Measurements from ENCODE around the gene ENTREP3.

The ENTREP3 gene

GRCh38 chr1:155253208-155253607 lies 2.1 kb downstream of the ENTREP3 start:
- Histone ChIP-seq H3K56ac (ENCODE audit: low read length) (peak overlapping the region; percentile 59), H3K79me1 (ENCODE audit: low read length) (peaks cover 4% of the 10 kb centered on the region), H4K8ac (ENCODE audit: low read depth, low read length) (no peak overlapping the region), H4K5ac (ENCODE audit: low read length) (no peak overlapping the region), H3K9ac (ENCODE audit: low read length) (no peak overlapping the region), H3K4me3 (ENCODE audit: low read length) (no peak overlapping the region), H3K4me2 (ENCODE audit: low read length) (peak overlapping the region; percentile 14), H3K4ac (ENCODE audit: low read depth, low read length) (no peak overlapping the region), H2BK5ac (ENCODE audit: low read length) (no peak overlapping the region), H3K79me2 (ENCODE audit: control insufficient read depth, insufficient read depth, low read length) (no peaks in the 10 kb centered on the region), H2BK120ac (ENCODE audit: low read depth, low read length) (no peak overlapping the region), H3K36me3 (ENCODE audit: control insufficient read depth, insufficient read depth, low read length) (peaks cover 3% of the 10 kb centered on the region), H3K27ac (ENCODE audit: low read depth, low read length) (no peak overlapping the region), H2BK15ac (replicated peaks; ENCODE audit: low read depth) (no peak overlapping the region), H3K27me3 (ENCODE audit: insufficient read depth, low read length, poor library complexity) (no peaks in the 10 kb centered on the region), H3K18ac (ENCODE audit: low read length) (no peak overlapping the region), H2AK5ac (ENCODE audit: low read length) (no peak overlapping the region), H3K23ac (ENCODE audit: low read length) (no peak overlapping the region), H3K4me1 (ENCODE audit: control insufficient read depth, low read depth, low read length) (peaks cover 8% of the 10 kb centered on the region)
- DNase-seq: peak; percentile 77
- WGBS (ENCODE audit: extremely low coverage, insufficient coverage, low lambda C conversion rate): no CpG with 5 or more reads among the region's 5 CpGs

DNA sequence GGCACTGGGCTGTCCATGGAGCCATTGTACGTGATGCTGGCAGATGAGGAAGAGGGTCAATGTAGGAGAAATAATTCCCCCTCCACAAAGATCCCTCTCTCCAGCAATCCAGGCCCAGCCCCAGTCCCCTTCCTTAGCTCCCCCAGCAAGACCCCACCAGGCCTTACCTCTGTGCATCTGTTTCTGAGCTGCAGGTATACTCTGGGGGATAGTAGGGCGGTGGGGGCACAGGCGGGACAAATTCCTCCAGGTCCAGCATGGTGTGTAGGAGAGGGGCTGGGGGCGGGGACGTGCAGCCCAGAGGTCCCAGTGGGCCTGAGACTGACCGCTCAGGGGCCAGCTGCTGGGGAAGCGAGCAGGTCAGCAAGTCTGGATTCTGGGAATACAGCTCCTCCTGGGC lies 3.7 kb downstream of the ENTREP3 start:
- no peak overlapping the region for H3K9ac ChIP-seq (ENCODE audit: low read length)
- H3K4me2 ChIP-seq (ENCODE audit: low read length): no peak overlapping the region
- H3K27ac ChIP-seq (ENCODE audit: low read depth, low read length): no peak overlapping the region
- WGBS (ENCODE audit: extremely low coverage, insufficient coverage, low lambda C conversion rate): no CpG with 5 or more reads among the region's 7 CpGs
- no peaks in the 10 kb centered on the region for H3K36me3 ChIP-seq (ENCODE audit: control insufficient read depth, insufficient read depth, low read length)
- H3K79me1 ChIP-seq (ENCODE audit: low read length): peaks cover 4% of the 10 kb centered on the region
- no peaks in the 10 kb centered on the region for H3K27me3 ChIP-seq (ENCODE audit: insufficient read depth, low read length, poor library complexity)
- no peak overlapping the region for H4K8ac ChIP-seq (ENCODE audit: low read depth, low read length)
- no peak overlapping the region for H4K5ac ChIP-seq (ENCODE audit: low read length)
- H2BK120ac ChIP-seq (ENCODE audit: low read depth, low read length): no peak overlapping the region
- no peak for DNase-seq
- H3K56ac ChIP-seq (ENCODE audit: low read length): peak overlapping the region; percentile 42
- H3K4ac ChIP-seq (ENCODE audit: low read depth, low read length): no peak overlapping the region
- no peak overlapping the region for H2BK5ac ChIP-seq (ENCODE audit: low read length)
- H3K4me1 ChIP-seq (ENCODE audit: control insufficient read depth, low read depth, low read length): peaks cover 8% of the 10 kb centered on the region
- H3K79me2 ChIP-seq (ENCODE audit: control insufficient read depth, insufficient read depth, low read length): no peaks in the 10 kb centered on the region
- H2AK5ac ChIP-seq (ENCODE audit: low read length): no peak overlapping the region
- no peak overlapping the region for H3K18ac ChIP-seq (ENCODE audit: low read length)
- H2BK15ac ChIP-seq (replicated peaks; ENCODE audit: low read depth): no peak overlapping the region
- no peak overlapping the region for H3K4me3 ChIP-seq (ENCODE audit: low read length)
- no peak overlapping the region for H3K23ac ChIP-seq (ENCODE audit: low read length)

- H4K8ac ChIP-seq (ENCODE audit: low read depth, low read length): no peak overlapping the region
- H4K5ac ChIP-seq (ENCODE audit: low read length): no peak overlapping the region
- H3K36me3 ChIP-seq (ENCODE audit: control insufficient read depth, insufficient read depth, low read length): no peaks in the 10 kb centered on the region
- H3K4ac ChIP-seq (ENCODE audit: low read depth, low read length): peak overlapping the region; percentile 10
- H3K27ac ChIP-seq (ENCODE audit: low read depth, low read length): no peak overlapping the region
- H3K9ac ChIP-seq (ENCODE audit: low read length): peak overlapping the region; percentile 83
- peaks cover 8% of the 10 kb centered on the region for H3K4me1 ChIP-seq (ENCODE audit: control insufficient read depth, low read depth, low read length)
- H2AK5ac ChIP-seq (ENCODE audit: low read length): no peak overlapping the region
- WGBS (ENCODE audit: extremely low coverage, insufficient coverage, low lambda C conversion rate): no CpG with 5 or more reads among the region's 23 CpGs
- no peaks in the 10 kb centered on the region for H3K79me2 ChIP-seq (ENCODE audit: control insufficient read depth, insufficient read depth, low read length)
- H3K27me3 ChIP-seq (ENCODE audit: insufficient read depth, low read length, poor library complexity): no peaks in the 10 kb centered on the region
- H2BK5ac ChIP-seq (ENCODE audit: low read length): no peak overlapping the region
- H3K56ac ChIP-seq (ENCODE audit: low read length): peak overlapping the region; percentile 92
- no peak overlapping the region for H2BK15ac ChIP-seq (replicated peaks; ENCODE audit: low read depth)
- no peak overlapping the region for H3K23ac ChIP-seq (ENCODE audit: low read length)
- H3K18ac ChIP-seq (ENCODE audit: low read length): peak overlapping the region; percentile 20
- H3K4me3 ChIP-seq (ENCODE audit: low read length): peak overlapping the region; percentile 52
- DNase-seq: peak; percentile 96
- peak overlapping the region; percentile 74 for H3K4me2 ChIP-seq (ENCODE audit: low read length)
- H3K79me1 ChIP-seq (ENCODE audit: low read length): peaks cover 4% of the 10 kb centered on the region
- H2BK120ac ChIP-seq (ENCODE audit: low read depth, low read length): no peak overlapping the region
These were observed 4.4 kb downstream of the ENTREP3 start for GRCh38 chr1:155250633-155251449.

- Histone ChIP-seq H3K4me2 (ENCODE audit: low read length) (peak overlapping the region; percentile 74), H3K4me1 (ENCODE audit: control insufficient read depth, low read depth, low read length) (peaks cover 8% of the 10 kb centered on the region), H2BK15ac (replicated peaks; ENCODE audit: low read depth) (no peak overlapping the region), H3K27ac (ENCODE audit: low read depth, low read length) (no peak overlapping the region), H3K9ac (ENCODE audit: low read length) (peak overlapping the region; percentile 83), H3K36me3 (ENCODE audit: control insufficient read depth, insufficient read depth, low read length) (no peaks in the 10 kb centered on the region), H2AK5ac (ENCODE audit: low read length) (peak overlapping the region; percentile 58), H2BK120ac (ENCODE audit: low read depth, low read length) (no peak overlapping the region), H3K23ac (ENCODE audit: low read length) (peak overlapping the region; percentile 92), H4K8ac (ENCODE audit: low read depth, low read length) (no peak overlapping the region), H3K18ac (ENCODE audit: low read length) (peak overlapping the region; percentile 20), H3K56ac (ENCODE audit: low read length) (peak overlapping the region; percentile 92), H2BK5ac (ENCODE audit: low read length) (no peak overlapping the region), H3K27me3 (ENCODE audit: insufficient read depth, low read length, poor library complexity) (no peaks in the 10 kb centered on the region), H4K5ac (ENCODE audit: low read length) (no peak overlapping the region), H3K4ac (ENCODE audit: low read depth, low read length) (peak overlapping the region; percentile 10), H3K79me2 (ENCODE audit: control insufficient read depth, insufficient read depth, low read length) (no peaks in the 10 kb centered on the region), H3K4me3 (ENCODE audit: low read length) (peak overlapping the region; percentile 52), H3K79me1 (ENCODE audit: low read length) (peaks cover 4% of the 10 kb centered on the region)
- no CpG with 5 or more reads among the region's 28 CpGs for WGBS (ENCODE audit: extremely low coverage, insufficient coverage, low lambda C conversion rate)
- DNase-seq: no peak
These were observed 5.0 kb downstream of the ENTREP3 start for GRCh38 chr1:155250246-155250632.

DNA sequence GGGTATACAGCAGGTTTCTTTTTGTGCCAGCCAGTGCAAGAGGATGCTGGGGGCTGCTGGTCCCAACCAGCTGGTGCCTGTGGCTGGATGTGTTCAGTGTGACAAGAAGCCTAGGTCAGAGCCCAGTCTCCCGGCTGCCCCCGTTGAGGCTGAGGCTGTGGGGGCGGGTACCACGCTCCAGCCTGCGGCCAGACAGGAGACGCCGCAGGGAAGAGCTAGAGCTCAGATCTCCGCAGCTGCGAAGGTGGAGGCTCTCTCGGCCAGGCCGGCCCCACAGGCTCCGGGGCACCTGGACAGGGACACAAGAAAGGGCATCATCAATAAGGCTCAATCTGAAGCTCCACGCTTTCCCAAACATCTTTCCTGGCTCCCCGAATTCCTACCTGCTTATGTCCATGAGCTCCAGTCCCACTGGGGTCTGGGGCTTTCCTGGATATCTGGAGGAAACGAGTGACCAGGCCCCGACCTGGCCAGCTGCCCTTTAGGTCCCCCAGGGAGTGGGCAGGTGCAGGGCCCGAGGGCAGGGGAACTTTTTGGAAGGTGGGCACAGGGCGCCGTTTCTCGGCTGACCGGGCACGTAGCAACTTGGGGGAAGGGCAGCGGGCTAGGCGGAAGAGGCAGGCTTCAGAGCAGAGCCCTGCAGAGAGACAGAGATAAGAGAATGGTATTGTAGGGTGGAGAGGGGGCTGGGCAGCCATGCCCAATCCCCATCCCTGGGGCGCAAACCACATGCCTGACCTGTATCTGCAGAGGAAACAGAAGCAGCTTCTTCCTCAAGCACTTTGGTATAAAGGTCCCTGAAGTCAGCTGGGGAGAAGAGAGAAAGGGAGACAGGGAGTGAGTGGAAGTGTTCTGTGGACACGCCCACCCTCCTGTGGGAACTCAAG lies 7.4 kb downstream of the ENTREP3 start:
- H3K18ac ChIP-seq (ENCODE audit: low read length): no peak overlapping the region
- WGBS (ENCODE audit: extremely low coverage, insufficient coverage, low lambda C conversion rate): no CpG with 5 or more reads among the region's 26 CpGs
- no peak overlapping the region for H3K4me2 ChIP-seq (ENCODE audit: low read length)
- H3K79me2 ChIP-seq (ENCODE audit: control insufficient read depth, insufficient read depth, low read length): no peaks in the 10 kb centered on the region
- no peak overlapping the region for H3K56ac ChIP-seq (ENCODE audit: low read length)
- H3K4ac ChIP-seq (ENCODE audit: low read depth, low read length): no peak overlapping the region
- no peak for DNase-seq
- no peak overlapping the region for H3K27ac ChIP-seq (ENCODE audit: low read depth, low read length)
- H3K4me3 ChIP-seq (ENCODE audit: low read length): no peak overlapping the region
- H4K8ac ChIP-seq (ENCODE audit: low read depth, low read length): no peak overlapping the region
- no peak overlapping the region for H2AK5ac ChIP-seq (ENCODE audit: low read length)
- H2BK15ac ChIP-seq (replicated peaks; ENCODE audit: low read depth): no peak overlapping the region
- no peak overlapping the region for H3K23ac ChIP-seq (ENCODE audit: low read length)
- no peak overlapping the region for H3K9ac ChIP-seq (ENCODE audit: low read length)
- H3K36me3 ChIP-seq (ENCODE audit: control insufficient read depth, insufficient read depth, low read length): no peaks in the 10 kb centered on the region
- H3K79me1 ChIP-seq (ENCODE audit: low read length): no peaks in the 10 kb centered on the region
- H4K5ac ChIP-seq (ENCODE audit: low read length): no peak overlapping the region
- H2BK120ac ChIP-seq (ENCODE audit: low read depth, low read length): no peak overlapping the region
- H2BK5ac ChIP-seq (ENCODE audit: low read length): no peak overlapping the region
- peaks cover 2% of the 10 kb centered on the region for H3K4me1 ChIP-seq (ENCODE audit: control insufficient read depth, low read depth, low read length)
- H3K27me3 ChIP-seq (ENCODE audit: insufficient read depth, low read length, poor library complexity): no peaks in the 10 kb centered on the region

Data from mesendoderm (in vitro differentiated cells).